HEK293T (cell line): ENCODE measurements around the gene TNFSF4.

Experiments used
- CTCF ChIA-PET: fragments of 350-600 bp; formaldehyde crosslinking; extraction: SDS; loops from one replicate; lab custom pipeline; 2021; ENCODE audit warnings: antibody characterized with exemption, inconsistent platforms; lab: Yijun Ruan, JAX
- POLR2A ChIA-PET: fragments of 350-600 bp; formaldehyde crosslinking; extraction: SDS; loops from one replicate; lab custom pipeline; 2020; ENCODE audit warnings: antibody characterized with exemption, inconsistent platforms; lab: Yijun Ruan, JAX
- DNase-seq: peaks from one replicate; pipeline ENCODE4 v3.0.0; 2012; ENCODE audit warnings: mixed read lengths; ENCODE audit errors: extremely low spot score
- ARNT ChIP-seq: fragments of 450-650 bp; IDR thresholded peaks from 2 replicates; pipeline ENCODE4 v1.6.1; 2017; ENCODE audit warnings: mild to moderate bottlenecking
- BHLHE40 ChIP-seq: fragments of 450-650 bp; IDR thresholded peaks from 2 replicates; pipeline ENCODE4 v1.6.1; 2016; ENCODE audit warnings: mild to moderate bottlenecking, moderate library complexity, borderline replicate concordance
- CTBP1 ChIP-seq: fragments of 450-650 bp; IDR thresholded peaks from 2 replicates; pipeline ENCODE4 v1.6.1; 2016; ENCODE audit warnings: borderline replicate concordance
- ELF4 ChIP-seq: fragments of 450-650 bp; IDR thresholded peaks from 2 replicates; pipeline ENCODE4 v1.6.1; 2017; ENCODE audit warnings: antibody characterized with exemption
- FOXA1 ChIP-seq: fragments of 450-650 bp; IDR thresholded peaks from 2 replicates; pipeline ENCODE4 v1.6.1; 2016; ENCODE audit warnings: mild to moderate bottlenecking
- FOXK2 ChIP-seq: fragments of 450-650 bp; IDR thresholded peaks from 2 replicates; pipeline ENCODE4 v1.6.1; 2016; ENCODE audit warnings: mild to moderate bottlenecking
- FOXM1 ChIP-seq: fragments of 450-650 bp; IDR thresholded peaks from 2 replicates; pipeline ENCODE4 v1.6.1; 2017; ENCODE audit warnings: mild to moderate bottlenecking, borderline replicate concordance
- HDGF ChIP-seq: fragments of 450-650 bp; IDR thresholded peaks from 2 replicates; pipeline ENCODE4 v1.6.1; 2017; ENCODE audit warnings: antibody characterized with exemption, borderline replicate concordance
- L3MBTL2 ChIP-seq: fragments of 450-650 bp; conservative IDR thresholded peaks from 2 replicates; pipeline ENCODE4 v1.6.1; 2016; ENCODE audit warnings: mild to moderate bottlenecking
- LEF1 ChIP-seq: fragments of 450-650 bp; IDR thresholded peaks from 2 replicates; pipeline ENCODE4 v1.6.1; 2017; ENCODE audit warnings: mild to moderate bottlenecking, borderline replicate concordance
- NFRKB ChIP-seq: fragments of 450-650 bp; IDR thresholded peaks from 2 replicates; pipeline ENCODE4 v1.6.1; 2016; ENCODE audit warnings: mild to moderate bottlenecking, moderate library complexity
- SP1 ChIP-seq: fragments of 450-650 bp; IDR thresholded peaks from 2 replicates; pipeline ENCODE4 v1.6.1; 2017
- SUZ12 ChIP-seq: fragments of 450-650 bp; IDR thresholded peaks from 2 replicates; pipeline ENCODE4 v1.6.1; 2016; ENCODE audit warnings: mild to moderate bottlenecking
- TARDBP ChIP-seq: fragments of 450-650 bp; IDR thresholded peaks from 2 replicates; pipeline ENCODE4 v1.6.1; 2016
- ZNF384 ChIP-seq: fragments of 450-650 bp; IDR thresholded peaks from 2 replicates; pipeline ENCODE4 v1.6.1; 2016
- TF ChIP-seq, protein P1 (sequence below): fragments of 450-650 bp; IDR thresholded peaks from 2 replicates; pipeline ENCODE4 v1.6.1; 2016

The TNFSF4 gene, protein sequence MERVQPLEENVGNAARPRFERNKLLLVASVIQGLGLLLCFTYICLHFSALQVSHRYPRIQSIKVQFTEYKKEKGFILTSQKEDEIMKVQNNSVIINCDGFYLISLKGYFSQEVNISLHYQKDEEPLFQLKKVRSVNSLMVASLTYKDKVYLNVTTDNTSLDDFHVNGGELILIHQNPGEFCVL

DNA sequence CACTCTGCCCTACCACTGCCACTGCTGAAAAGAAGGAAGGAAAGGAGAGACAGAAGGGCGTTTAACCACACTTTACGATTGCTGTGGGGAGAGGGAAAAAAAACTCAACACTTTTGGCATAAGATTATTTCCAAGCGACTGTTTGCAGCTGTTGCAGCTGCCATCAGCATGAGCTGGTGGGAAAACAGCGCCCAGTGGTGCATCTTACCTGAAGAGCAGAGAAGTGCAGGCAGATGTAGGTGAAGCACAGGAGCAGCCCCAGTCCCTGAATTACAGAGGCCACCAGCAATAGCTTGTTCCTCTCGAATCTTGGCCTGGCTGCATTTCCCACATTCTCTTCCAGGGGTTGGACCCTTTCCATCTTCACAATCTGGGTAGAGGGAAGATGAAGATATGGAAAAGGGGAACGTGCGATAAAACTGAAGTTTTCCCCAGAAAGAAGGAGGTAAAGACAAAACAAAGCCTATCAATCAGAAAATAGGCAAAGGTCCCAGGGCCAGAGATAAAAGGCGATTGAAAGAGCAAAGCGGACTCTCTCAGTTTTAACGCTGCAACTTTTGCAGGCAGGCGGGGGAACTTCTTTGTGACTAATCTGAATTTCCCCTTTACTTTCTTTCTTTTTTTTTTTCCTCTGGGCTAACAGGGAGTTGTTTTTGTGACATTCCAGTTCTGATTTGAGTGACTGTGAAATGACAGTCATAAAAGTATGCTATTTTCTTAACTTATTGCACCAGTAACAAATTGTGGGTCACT lies at the start of gene TNFSF4:
Gene TNFSF4 (minus strand): TSS at position 516 of the 753 bp plus-strand sequence. CDS start 155 bp downstream, at position 361.
- ChIA-PET CTCF (no interaction called here), POLR2A (no interaction called here)
- no peak for DNase-seq
- TF ChIP-seq L3MBTL2 (no peak), TARDBP (no peak), ZNF384 (no peak), CTBP1 (no peak), BHLHE40 (no peak), SP1 (no peak), FOXM1 (no peak), ARNT (no peak), FOXK2 (no peak), LEF1 (no peak), SUZ12 (no peak), FOXA1 (no peak), ELF4 (no peak), HDGF (no peak), NFRKB (no peak)
- TF ChIP-seq, protein P1, sequence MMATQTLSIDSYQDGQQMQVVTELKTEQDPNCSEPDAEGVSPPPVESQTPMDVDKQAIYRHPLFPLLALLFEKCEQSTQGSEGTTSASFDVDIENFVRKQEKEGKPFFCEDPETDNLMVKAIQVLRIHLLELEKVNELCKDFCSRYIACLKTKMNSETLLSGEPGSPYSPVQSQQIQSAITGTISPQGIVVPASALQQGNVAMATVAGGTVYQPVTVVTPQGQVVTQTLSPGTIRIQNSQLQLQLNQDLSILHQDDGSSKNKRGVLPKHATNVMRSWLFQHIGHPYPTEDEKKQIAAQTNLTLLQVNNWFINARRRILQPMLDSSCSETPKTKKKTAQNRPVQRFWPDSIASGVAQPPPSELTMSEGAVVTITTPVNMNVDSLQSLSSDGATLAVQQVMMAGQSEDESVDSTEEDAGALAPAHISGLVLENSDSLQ: no peak; the same call in 1 of the 2 replicates

DNA sequence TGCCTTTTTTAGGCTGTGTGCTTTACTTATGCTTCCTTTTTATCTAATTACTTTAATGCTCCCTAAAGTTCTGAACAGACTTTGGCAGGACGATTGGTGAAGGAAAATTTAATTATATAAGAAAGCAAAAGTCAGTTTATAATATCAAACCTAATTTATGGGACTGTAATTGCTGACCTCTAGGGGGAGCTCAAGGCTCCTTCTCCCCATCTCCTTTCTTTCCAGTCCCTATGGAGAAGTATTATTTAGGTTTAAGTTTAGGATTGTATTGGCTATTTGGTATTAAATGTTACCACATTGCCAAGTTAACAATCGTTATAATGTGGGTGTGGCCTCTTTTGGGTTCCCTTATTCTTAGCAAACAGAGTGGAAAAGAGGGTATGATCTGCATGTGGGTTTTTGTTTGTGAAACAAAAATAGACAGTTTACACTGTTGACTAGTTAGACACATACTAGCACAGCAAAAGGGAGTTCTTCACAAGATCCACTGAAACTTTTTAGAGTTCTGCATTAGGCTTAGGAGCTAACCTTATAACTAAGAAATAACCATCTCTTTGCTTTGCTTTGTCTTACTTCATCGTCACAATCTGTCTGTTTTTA lies 48.2 kb upstream of the TNFSF4 start:
- POLR2A ChIA-PET: no interaction called here
- CTCF ChIA-PET: interaction anchor here (0.7 kb wide), 2 partner anchors 45 to 199 kb away, joined by 3 read pairs; no protein-coding TSS in a partner anchor
- TF ChIP-seq, protein P1: peak; percentile 31; the same call in 1 of the 2 replicates
- no peak for TF ChIP-seq FOXK2
- DNase-seq: peak; percentile 45

DNA sequence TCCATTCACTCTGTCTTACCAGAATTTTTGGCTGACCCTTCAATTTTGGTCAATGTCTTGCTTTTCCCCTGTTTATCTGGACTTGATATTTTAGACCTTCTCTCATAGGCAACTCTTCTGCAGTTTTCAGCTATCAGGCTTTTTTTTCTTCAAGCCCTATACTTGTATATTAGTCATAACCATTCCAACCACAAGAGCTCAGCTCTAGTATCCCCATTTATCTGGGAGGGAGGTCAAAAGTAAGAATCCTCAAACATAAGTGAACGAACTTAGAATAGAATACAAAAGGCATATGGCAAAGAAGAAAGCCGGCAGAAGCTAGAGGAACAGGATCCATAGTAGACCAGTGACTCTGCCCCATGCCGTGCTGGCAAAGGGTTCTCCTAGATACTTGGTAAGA lies 45.9 kb upstream of the TNFSF4 start:
- no peak for DNase-seq
- POLR2A ChIA-PET: no interaction called here
- CTCF ChIA-PET: no interaction called here
- TF ChIP-seq FOXK2 (no peak), CTBP1 (no peak), LEF1 (no peak), SP1 (no peak), ZNF384 (no peak), TARDBP (no peak), FOXA1 (no peak), HDGF (no peak), L3MBTL2 (no peak), BHLHE40 (no peak), NFRKB (no peak), FOXM1 (no peak)
- TF ChIP-seq, protein P1: no peak

DNA sequence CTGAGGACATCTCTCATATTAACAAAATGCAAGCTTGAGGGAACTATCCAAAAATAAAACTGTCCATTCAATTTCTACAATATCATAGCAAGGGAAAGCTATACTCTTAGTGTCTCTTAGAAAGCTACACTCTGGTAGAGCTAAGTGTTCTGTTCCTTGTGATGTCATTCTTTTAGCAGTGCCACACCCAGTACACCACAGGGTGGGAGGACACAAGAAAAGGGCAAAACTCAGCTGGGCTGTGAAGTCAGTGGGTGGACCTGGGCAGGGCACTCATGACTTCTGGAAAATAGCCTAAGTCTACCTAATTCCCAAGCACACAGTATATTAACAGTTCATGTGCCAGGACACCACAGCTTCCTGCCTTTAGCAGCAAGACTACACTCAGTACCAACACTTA lies 42.2 kb upstream of the TNFSF4 start:
- TF ChIP-seq, protein P1: no peak
- TF ChIP-seq FOXK2 (no peak), FOXA1 (no peak), ARNT (no peak), L3MBTL2 (no peak), TARDBP (no peak), NFRKB (no peak), CTBP1 (no peak), ZNF384 (no peak), SUZ12 (no peak), BHLHE40 (no peak), SP1 (no peak), ELF4 (no peak), FOXM1 (no peak)
- DNase-seq: no peak
- ChIA-PET CTCF (no interaction called here), POLR2A (no interaction called here)

DNA sequence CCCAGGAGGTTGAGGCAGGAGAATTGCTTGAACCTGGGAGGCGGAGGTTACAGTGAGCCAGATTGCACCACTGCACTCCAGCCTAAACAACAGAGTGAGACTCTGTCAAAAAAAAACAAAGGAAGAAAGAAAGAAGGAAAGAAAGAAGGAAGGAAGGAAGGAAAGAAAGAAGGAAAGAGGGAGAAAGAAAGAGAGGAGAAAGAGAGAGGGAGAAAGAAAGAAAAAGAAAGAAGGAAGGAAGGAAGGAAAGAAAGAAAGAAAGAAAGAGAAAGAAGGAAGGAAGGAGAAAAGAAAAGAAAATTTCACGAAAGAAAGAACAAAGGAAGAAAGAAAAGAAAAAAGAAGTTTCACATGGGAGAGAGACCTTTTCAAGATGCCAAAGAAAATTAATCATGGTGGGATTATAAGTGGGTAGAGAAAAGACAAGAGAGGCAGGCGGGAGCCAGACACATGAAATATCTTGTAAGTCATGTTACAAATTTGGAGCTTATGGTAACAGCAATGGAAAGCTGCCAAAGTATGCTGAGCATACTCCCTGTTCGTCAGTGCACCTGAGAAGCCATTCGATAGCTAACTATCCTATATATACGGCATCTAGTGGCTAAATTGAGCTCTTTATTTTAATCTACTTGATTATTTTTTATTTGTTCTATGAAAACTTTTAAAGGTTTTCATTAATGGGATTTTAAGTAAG lies 41.3 kb upstream of the TNFSF4 start:
- no peak for DNase-seq
- ChIA-PET POLR2A (no interaction called here), CTCF (no interaction called here)
- no peak for TF ChIP-seq LEF1
